ENCODE measurements around the gene KRT74.

Gene KRT74

DNA sequence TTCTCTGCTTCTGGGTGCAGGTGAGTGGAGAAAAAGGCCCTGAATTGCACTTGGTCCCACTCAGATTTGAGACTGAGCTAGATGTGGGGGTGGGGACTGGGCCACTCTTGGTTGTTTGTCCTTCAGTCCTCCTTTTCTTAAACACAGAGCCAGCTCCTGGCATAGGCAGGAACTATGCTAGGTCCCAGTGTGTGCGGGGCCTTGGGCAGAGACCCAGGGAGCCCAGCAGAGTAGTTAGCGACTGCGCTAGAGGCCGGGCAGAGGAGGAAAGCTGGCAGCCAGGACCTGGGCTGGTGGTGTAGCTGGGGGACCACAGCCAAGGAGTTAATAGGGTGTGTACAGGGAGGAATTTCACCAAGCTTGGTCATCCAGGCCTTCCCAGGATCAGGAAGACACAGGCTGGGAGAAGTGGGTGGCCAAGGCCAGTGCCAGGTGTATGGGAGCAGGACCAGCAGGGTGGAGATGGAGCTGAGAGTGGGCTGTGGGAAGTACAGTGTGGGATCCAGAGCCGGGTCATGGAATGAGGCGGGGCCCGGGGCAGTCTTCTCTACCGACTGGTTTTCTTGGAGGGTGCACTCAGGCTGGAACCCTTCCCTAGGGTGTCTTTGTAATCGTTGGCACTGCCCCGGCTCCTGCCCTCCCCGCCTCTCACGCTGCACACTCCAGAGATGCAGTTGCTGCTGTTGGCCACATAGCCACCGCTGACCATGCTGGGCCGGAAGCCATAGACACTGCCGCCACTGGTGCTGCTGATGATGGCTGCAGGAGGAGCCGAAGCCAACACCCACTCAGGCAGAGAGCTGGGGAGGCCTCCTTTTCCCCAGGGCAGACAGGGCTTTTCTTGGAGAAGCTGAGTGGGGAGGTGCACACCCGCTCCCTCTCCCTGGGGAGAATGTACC lies 29.4 kb downstream of the KRT74 start:
- no peak for DNase-seq (ENCODE audit: insufficient read length, low spot score)
- FAIRE-seq: no peak
- TF ChIP-seq POLR2A (IDR thresholded peaks at IDR 0.05; ENCODE audit: low read depth, low read length): no peak

DNA sequence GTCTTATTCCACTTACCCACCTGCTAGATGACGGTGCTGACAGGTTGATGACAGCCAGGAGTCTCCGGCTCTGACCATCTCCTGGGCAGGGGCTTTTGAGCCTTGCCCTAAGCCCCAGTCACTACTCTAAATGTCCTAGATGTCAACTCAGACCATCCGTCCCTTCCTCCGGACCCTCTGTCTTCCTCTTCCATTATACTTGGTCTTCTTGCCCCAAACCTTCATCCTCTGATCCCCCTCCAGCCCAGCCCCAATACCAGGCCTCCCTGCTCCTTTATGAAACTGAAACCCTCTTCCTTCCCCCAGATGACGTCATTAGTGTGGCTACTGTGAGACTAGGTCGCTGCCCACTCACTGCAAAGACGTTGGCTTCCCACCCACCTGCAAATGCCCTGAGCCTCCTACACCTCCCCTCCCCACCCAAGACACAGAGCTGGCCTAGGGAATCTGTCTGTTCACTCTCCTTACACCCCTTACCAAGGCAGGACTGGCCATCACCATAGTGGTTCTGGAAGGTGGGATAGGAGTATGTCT lies 30.8 kb downstream of the KRT74 start:
- TF ChIP-seq POLR2A (IDR thresholded peaks at IDR 0.05; ENCODE audit: low read depth, low read length): no peak
- DNase-seq (ENCODE audit: insufficient read length, low spot score) (no peak), FAIRE-seq (no peak)

DNA sequence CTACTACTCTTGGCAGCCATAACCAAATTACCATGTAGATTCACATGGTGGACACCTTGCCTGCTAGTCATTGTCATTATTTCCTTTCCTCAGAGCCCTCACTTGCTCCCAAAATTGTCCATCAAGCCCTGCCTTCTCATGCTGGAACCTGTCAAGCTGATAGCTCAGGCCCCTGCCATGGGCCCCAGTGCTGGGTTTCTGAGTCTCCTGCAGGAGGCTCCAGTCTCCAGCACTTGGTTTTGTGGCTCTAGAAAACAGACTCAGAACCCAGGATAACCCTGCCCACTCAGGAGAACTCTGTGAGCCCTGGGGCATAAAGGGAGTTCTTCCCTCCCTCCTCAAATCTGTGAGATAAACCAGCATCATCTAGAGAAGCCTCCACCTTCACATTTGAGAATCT lies 31.5 kb downstream of the KRT74 start:
- FAIRE-seq (no peak), DNase-seq (ENCODE audit: insufficient read length, low spot score) (no peak)
- no peak for TF ChIP-seq POLR2A (IDR thresholded peaks at IDR 0.05; ENCODE audit: low read depth, low read length)

DNA sequence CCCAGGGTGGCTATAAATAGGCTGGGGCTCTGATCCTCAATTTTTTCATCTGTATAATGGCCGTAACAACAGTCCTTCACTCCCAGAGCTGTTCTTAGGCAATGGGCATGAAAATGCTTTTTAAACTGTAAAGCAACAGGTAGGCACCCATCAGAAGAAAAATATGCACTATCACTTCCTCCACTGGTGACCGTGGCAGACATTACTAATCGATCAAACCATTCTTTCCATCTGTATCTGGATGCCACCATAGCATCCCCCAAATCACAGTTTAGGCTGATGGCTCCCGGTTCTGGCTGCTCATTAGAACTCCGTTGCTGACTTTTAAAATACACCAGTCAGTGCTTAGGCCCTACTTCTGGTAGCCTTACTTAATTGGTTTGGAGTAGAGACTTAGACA lies 31.9 kb downstream of the KRT74 start:
- TF ChIP-seq POLR2A (IDR thresholded peaks at IDR 0.05; ENCODE audit: low read depth, low read length): no peak
- no peak for DNase-seq (ENCODE audit: insufficient read length, low spot score)
- FAIRE-seq: no peak

- no peak for TF ChIP-seq POLR2A (IDR thresholded peaks at IDR 0.05; ENCODE audit: low read depth, low read length)
- DNase-seq (ENCODE audit: insufficient read length, low spot score) (no peak), FAIRE-seq (no peak)
Measured at GRCh38 chr12:52540531-52540930, 33.1 kb downstream of the KRT74 start.

DNA sequence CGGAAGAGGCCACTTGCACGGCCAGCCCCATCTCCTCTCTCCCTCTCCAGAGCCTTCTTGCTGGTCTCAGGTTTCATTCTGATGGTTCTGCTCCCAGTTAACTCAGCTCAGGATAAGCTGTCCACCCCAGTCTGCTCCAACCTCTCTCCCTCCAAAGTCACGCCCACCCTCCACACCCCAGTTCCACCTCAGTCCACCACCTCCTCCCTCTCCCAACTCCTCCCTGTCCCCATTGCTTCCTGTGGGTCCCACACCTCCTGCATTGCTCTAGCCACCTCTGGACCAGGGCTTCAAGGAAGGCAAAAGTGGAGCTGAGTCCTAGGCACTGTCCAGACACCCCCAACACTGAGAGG lies 33.8 kb downstream of the KRT74 start:
- FAIRE-seq (no peak), DNase-seq (ENCODE audit: insufficient read length, low spot score) (no peak)
- TF ChIP-seq POLR2A (IDR thresholded peaks at IDR 0.05; ENCODE audit: low read depth, low read length): no peak

DNA sequence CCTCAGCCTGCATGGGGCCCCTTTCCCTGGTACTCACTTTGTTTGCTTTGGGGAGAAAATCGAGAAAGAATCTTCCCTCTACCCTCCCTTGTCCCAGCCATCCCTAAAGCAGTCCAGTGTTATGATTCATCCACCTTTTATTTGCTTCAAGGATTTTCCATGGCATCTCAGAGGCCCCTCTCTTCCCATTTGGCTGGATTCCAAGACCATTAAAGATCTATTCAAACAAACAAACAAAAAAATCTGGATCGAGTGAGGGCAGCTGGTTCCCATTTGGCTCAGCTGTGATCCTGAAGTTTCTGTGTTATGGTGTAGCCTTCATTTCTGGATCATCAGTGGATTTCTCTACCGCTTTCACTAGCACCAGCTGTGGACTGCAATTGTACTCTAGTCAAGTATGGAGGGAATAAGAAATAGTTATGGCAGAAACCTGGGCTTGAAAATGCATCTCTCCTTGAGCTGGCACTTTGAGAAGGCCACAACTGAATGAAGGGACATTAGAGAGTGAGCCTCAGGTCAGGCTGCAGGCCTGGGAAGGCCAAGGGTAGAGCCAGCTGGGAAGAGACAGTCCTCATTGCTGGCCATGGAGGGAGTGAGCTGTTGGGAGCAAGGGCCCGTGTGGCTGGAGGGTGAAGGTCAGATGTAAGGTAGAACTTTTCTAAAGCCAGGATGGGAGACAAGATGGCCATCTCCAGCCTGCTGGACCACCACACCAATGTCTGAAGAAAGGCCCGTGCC lies 34.4 kb downstream of the KRT74 start:
- DNase-seq (ENCODE audit: insufficient read length, low spot score) (peak; percentile 55), FAIRE-seq (no peak)
- TF ChIP-seq POLR2A (IDR thresholded peaks at IDR 0.05; ENCODE audit: low read depth, low read length): no peak

GRCh38 chr12:52537101-52537500 lies 36.5 kb downstream of the KRT74 start:
- no peak for FAIRE-seq

DNA sequence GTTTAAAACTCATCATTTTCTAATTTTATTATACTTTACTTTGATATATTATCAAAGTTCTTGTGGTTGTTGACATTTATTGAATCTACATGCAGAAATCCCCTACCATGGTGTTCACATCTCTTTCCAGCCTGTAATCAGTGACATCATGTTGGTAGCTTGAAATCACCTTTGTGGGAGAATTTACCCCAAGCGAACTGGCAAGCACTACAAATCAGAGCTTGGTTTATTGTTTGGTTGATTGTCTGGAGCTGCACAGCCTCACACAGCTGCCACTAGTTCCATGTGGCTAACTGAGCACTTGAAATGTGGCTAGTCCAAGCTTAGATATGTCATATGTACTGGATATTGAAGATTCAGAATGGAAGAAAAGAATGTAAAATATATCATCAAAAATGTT lies 38.1 kb downstream of the KRT74 start:
- no peak for TF ChIP-seq POLR2A (IDR thresholded peaks at IDR 0.05; ENCODE audit: low read depth, low read length)
- DNase-seq (ENCODE audit: insufficient read length, low spot score): no peak
- no peak for FAIRE-seq

More at GRCh38 chr12:52537101-52537500, 36.5 kb downstream of the KRT74 start:
- no peak for TF ChIP-seq POLR2A (IDR thresholded peaks at IDR 0.05; ENCODE audit: low read depth, low read length)
- DNase-seq (ENCODE audit: insufficient read length, low spot score): no peak

DNA sequence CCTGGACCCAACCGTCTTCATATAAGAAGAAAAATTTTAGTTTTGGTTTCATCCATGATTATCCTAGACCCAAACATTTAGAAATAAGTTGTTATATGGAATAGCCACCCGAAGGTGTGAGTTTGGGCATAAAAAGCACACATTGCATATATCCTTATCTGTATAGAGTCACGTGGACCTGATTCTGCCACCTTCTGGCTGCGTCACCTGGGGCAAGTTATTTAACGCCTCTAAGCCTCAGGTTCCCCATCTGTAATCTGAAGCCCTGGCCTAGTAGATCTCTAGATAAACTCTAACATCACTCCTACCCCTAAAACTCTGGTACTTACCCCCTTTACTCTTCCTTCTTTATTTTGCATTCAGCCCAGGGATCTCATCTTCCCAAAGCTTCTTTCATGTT lies 39.2 kb downstream of the KRT74 start:
- DNase-seq (ENCODE audit: insufficient read length, low spot score) (no peak), FAIRE-seq (no peak)
- no peak for TF ChIP-seq POLR2A (IDR thresholded peaks at IDR 0.05; ENCODE audit: low read depth, low read length)

GRCh38 chr12:52533686-52534470 lies 39.8 kb downstream of the KRT74 start:
- no peak for FAIRE-seq
- TF ChIP-seq POLR2A (IDR thresholded peaks at IDR 0.05; ENCODE audit: low read depth, low read length): no peak
- DNase-seq (ENCODE audit: insufficient read length, low spot score): no peak

GRCh38 chr12:52532636-52533035 lies 41.0 kb downstream of the KRT74 start:
- no peak for FAIRE-seq
- TF ChIP-seq POLR2A (IDR thresholded peaks at IDR 0.05; ENCODE audit: low read depth, low read length): no peak
- DNase-seq (ENCODE audit: insufficient read length, low spot score): no peak

DNA sequence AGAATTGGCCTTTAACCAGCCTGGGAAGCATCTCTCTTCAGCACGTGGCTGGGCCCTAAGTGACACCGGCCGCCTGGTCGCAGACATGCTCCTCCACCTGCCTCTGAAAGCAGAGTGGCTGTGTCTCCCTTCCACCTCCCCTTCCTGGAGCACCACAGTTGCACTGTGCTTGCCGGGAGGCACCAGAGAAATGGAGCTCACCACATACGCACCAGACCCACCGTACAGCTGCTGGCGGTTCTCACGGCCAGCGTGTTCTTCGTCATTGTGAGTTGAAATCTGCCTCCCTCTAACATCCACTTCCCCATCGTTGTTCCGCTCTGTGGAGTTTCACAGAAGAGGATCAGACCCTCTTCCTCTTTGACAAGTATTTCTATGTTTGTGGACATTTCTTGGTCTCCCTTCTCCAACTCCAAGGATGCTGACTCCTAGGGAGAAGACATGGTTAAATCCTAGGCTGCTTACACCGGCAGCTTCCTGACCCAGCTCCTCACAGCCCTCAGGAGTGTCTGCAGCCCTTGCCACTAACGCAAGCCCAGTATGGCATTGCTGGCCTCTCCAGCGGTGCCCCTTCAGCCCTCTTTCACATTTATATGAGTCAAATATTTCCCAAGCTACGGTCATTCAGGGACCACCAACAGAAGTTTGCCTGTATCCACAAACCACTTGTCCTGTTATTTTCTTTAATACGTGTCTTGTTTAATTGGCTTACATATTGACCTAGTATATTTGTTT lies 41.9 kb downstream of the KRT74 start:
- no peak for TF ChIP-seq POLR2A (IDR thresholded peaks at IDR 0.05; ENCODE audit: low read depth, low read length)
- FAIRE-seq (no peak), DNase-seq (ENCODE audit: insufficient read length, low spot score) (no peak)
